Activated CD4-positive, CD25-positive, alpha-beta regulatory T cell treated with anti-CD3 and anti-CD28 coated beads, Interleukin-2, amount 50 U/mL, for 24 hours (primary cell): ENCODE data around the gene SP2.
"Not testable (repeated sequence)": the region's sequence is repeated elsewhere in the genome, so short reads cannot be mapped to it uniquely, and the experiment has no call there.

ENCODE experiments used
- ATAC-seq, 2 donors: fragments of 150-1000 bp; cut with Tn5 transposase; one replicate each; pipeline ENCODE4 v1.10.0; 2021; ENCODE audit warnings: mild to moderate bottlenecking in 1 of 2, moderate library complexity in 1 of 2

The SP2 gene

DNA sequence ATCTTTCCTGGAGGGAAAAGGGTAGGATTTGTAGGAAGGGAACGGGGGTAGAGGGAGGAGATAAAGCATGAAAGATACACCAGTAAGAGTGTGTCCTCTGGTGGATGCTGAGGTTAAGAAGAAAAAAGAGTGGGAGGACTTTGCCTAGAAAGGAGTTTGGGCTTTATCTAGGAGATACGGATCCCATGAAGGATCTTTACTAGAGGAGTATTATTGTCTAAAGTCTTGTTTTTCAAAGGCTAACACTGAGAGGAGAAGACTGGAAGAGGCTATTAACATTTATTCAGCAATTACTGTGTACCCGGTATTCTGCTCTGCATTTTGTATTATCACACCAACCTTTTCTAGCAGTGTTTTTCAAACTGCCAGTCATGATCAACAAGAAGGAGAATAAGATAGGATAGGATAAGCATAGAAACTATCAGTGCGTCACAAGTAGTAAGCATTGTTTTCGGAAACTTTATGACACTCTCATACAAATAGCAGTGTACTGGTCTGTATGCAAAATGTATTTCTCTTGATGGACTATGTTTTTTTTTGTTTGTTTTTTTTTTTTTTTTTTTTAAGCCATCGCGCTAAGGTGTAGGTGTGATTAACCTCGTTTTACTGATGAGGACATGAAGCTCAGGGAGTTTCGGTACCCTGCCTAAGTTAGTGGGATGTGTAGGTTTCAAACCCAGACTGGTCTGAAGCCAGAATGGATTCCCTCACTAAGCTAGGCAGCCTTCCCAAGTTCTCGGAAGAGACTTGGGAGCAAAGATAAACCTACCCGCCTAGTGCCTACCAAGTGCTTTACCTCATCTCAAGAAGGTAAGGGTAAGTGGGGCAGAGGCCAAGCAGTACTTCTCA is 1.3 kb upstream of the SP2 start:
- ATAC-seq = no peak

DNA sequence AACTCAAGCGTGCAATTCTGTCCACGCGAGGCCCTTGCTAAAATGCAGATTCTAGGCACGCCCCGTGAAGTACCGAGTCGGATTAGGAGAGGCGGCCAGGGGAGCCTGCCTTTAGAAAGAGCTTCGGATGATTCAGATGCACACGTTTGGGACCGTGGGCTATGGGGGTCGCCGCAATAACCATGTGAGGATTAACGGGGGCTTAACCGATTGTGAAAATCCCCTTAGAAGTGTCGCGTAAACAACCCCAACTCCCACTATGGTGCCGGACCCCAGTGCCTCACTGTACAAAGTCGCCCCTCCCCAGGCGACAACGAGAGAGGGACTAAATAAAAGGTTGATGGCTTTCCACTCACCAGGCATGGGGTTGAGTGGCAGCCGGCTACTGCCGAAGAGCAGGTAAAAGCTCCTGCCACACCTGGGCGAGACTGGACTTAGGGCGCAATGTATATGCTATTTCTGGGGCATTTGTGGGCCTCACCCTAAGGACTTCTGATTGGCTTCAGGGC is 635 bp upstream of the SP2 start:
- no peak for ATAC-seq

DNA sequence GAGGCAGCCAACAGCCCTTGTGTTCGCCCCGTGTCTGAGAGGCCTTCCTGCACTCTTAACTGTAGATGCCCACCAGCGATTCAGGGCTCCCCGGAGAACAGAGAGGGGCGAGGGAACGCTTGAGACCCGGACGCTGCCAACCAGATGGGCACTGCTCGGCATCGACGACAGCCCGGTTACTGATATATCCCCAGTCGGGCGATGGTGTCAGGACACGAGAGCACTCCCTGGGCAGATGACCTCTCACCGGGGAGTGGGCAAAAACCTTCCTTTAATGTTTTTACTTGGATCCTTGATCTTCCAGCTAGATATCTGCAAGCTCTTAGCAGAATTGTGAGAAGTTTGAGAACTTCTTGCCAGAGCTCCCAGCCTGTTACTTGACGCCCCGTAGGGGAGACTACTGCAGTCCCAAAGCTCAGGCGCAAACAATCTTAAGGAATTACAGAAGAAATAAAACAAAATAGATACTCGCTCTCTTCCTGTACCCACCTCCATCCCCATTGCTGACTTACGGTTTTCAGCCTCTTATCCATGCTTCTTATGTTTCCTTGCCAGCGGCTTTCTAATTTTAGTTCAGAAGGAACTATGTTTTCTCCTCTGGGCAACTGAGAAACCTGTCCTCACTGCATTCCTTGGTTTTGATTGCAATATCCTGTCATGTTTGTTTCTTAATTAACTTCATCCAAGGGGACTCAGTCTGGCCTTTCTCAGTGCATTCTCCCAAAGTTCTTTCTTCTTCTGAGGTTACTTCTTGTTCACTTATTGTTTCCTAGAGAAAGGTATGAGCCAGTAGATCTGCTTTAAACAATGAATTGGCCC is 845 bp downstream of the SP2 start:
- ATAC-seq = no peak

DNA sequence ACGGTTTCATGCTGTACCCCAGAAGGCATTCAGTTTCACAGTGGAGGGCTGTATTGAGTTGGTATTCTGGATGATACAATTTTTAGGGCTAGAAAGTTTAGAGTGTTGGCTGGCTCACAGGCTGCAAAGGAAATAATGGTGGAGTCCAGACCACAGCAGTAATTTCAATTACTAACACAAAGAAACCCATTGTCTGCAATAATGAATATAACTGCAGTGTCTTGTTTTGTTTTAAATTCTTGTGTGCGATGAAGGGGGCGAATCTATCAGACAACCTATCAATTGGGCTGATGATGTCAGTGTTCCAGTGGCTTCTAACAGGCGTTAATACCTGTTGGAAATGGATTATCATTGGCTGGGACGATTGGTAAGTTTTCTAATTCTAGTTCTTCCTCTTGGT is 1.5 kb downstream of the SP2 start:
- no peak for ATAC-seq

DNA sequence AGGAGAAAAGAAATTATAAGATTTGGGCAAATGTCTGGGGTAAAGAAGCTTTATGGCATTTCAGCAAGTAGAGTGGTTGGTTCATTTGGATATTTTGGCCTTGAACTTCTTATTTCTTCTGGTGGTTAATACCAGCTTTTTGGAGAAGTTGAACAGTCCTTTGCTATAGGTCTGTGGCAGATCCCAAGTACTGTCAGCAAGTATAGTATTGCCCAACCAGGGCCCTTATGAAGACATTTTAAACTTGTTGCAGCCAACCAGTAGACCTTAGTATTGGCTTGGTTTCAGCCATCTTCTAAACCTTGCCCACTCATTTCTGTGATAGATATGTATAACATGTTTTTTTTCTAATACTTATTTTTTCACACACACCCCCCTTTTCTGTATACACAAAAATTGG is 2.2 kb downstream of the SP2 start:
- ATAC-seq = no peak

DNA sequence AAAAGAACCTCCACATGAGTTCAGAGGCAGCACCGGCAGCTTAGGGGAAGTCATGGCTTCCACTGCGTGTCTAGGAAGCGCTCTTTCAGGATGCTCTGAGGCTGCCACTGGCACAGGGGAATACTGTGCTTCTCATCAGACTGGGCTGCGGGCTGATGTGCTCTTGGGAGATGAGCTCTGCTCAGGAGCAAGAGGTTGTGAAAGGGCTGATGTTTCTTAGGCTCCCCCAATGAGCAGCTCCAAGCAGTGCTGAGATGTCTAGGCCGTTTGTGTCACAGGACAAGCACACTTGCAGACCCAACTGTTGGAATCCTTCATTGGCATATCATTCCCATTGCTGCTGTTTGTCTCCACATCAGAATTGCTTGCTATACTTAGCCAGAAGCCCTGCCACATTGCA is 3.6 kb downstream of the SP2 start:
- no peak for ATAC-seq

DNA sequence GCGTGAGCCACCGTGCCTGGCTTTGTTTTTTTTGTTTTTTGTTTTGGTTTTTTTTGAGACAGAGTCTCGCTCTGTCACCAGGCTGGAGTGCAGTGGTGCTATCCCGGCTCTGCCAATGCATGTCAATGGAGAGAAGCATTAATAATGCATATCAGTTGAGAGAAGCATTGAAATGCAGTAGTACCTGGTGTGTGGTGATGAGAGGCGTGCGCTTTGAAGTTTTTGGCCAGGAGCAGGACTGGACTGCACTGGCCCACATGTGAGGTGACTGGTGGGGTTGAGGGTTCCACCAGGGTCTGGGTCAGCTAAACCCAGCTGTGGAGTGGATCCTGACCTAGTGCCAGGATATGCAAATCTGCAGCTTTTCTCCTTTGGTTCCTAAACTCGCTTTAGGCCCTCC is 5.4 kb downstream of the SP2 start:
- no peak for ATAC-seq

DNA sequence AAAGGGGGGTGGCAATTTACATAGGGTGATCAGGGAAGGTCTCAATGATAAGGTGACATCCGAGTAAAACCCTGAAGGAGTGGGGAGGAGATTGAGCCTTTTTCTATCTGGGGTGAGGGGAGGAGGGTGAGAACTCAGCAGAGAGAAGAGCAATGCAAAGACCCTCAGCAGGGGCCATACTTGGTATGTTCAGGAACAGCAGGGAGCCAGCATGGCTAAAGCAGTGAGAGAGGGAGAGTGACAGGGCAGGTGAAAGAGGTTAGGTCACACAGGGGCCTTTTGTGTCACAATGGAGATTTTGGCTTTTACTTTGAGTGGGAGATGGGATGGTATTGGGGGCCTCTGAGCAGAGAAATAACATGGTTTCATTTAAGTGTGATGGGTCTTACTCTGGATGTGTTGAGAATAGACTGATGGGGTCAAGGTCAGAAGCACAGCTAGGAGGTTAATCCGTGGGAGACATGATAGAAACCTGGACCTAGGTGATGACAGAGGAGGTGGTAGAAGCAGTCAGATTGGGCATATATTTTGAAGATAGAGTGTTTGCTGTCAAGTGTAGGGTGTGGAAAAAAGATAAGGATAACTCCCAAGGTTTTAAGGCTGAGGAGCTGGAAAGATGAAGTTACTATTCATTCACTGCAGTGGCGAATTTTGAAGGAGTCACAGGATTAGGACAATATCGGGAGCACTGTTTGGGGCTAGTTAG is 6.2 kb downstream of the SP2 start:
- ATAC-seq = no peak

DNA sequence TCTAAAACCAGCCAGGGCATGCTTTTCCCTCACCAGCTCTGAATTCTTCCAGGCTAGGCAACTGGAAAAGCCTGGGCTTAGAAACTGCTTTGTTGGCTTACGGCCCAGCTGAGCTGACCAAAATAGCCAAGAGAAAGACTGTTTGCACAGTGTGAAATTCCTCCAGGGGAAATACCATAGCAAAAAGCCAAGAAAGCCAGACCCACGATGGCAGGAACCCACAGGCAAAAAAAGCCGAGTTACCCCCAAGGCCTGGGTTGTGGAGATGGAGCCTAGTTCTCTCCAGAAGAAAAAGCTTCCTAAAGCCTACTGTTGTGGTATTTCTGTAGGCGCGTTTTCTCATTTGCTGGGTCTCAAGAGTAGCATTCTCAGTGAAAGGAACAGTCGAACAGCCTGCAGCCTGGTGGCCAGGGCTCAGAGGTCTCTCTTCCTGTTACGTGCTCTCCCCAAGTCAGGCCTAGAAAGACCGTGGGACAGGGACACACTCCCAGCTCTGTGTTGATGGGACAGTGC is 9.2 kb downstream of the SP2 start:
- ATAC-seq = no peak

DNA sequence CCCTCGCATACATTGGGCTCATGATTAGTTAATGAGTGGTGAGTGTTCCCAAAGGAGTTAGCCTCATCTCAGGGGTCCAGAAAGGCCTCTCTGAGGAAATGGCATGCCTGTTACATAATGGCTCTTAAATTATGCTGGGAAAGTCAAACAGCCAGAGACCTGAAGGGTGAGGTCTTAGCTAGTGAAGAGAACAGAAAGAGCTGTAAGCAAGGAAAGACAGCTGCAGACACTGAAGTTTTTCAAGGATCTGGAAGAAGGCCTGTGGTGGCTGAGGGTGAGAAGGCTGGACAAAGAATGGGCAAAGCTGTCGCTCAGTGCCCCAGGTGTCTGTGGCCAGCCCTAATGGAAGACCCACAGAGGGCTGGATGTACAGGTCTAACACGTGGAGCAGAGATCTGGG is 10.4 kb downstream of the SP2 start:
- no peak for ATAC-seq

DNA sequence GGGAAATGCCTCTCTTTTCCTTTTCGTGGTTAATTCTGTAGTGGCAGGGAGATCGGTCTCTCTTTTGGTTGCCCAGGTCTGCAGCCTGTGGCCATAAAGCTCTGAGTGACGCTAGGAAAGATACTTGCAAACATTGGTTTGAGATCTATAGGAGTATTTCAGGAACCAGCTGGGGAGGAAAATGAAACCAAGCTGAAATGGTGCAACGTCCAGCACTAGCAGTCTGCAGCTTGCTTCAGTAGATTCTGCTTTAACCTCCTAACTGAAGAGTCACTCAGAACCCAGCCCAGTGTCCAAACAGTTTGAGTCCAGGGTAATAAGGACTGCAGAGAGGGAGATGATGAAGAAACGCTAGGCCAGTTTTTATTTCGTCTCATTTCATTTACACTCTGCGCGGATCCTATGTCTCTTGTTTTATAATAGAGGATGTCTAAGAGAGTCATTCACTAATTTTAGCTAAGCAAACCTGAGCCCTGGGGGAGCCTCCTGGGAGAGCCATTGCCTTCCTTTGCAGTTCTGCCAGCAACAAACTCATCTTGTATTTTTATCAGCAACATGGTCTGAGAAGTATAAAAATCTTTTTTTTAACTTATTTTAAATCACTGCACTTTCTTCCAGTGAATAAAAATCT is 12.0 kb downstream of the SP2 start:
- ATAC-seq = no peak

DNA sequence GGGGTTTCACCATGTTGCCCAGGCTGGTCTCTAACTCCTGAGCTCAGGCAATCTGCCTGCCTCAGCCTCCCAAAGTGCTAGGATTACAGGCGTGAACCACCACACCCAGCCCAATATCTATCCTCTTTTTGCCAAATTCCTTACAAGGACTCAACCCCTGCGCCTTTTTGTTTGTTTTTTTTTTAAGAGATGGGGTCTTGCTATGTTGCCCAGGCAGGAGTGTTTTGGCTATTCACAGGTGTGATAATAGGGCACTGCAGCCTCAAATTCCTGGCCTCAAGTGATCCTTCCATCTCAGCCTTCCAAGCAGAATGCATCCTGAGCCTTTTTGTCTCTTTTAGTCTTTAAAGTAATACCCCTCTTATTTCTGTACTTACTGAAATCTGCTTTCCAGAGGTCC is 17.0 kb downstream of the SP2 start:
- no peak for ATAC-seq

DNA sequence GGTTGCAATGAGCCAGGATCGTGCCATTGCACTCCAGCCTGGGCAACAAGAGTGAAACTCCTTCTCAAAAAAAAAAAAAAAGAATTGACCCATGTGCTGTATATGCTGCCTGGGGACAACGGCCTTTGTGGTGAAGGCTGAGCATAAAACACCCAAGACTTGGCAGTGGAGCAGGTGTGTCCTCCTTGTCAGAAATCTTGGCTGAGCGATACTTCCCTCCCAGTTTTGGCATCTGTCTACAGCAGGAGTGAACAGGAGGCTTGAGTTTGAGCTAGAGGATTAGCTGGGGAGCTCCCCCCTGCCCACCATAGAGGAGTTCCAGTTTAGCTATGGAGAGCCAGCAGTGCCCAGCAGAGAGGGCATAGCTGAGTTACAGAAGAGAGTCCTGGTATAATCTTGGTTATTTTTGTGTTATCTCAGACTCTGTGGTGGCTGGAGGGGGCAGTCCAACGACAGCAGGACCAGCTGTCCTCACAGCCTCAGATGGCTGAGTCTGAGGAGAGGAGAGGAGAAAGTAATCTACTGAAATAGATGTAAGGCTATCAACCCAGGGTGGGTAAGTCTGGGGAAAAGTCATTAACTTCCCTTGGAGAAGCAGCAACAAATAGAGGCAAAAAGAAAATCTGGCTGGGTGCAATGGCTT is 18.4 kb downstream of the SP2 start:
- ATAC-seq = no peak

DNA sequence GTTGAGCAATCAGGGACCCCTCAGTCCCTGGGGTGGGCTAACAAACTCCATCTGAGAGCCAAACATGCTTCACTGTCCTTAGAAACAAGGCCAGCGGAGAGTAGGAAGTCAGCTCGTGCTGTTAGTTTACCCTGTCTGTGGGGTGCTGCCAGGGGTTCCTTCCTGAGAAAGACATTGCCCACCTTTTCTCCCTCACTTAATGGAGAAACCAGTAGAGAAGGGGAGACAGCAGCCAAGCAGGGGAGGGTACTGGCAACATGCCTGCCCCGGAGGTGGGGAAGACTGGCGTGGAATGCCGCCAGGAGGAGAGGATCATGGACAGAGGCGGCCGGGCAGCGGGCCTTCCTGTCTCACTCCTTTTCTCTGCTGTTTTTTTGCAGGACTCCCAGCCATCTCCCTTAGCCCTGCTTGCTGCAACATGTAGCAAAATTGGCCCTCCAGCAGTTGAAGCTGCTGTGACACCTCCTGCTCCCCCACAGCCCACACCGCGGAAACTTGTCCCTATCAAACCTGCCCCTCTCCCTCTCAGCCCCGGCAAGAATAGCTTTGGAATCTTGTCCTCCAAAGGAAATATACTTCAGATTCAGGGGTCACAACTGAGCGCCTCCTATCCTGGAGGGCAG is 19.9 kb downstream of the SP2 start:
- ATAC-seq = no peak

DNA sequence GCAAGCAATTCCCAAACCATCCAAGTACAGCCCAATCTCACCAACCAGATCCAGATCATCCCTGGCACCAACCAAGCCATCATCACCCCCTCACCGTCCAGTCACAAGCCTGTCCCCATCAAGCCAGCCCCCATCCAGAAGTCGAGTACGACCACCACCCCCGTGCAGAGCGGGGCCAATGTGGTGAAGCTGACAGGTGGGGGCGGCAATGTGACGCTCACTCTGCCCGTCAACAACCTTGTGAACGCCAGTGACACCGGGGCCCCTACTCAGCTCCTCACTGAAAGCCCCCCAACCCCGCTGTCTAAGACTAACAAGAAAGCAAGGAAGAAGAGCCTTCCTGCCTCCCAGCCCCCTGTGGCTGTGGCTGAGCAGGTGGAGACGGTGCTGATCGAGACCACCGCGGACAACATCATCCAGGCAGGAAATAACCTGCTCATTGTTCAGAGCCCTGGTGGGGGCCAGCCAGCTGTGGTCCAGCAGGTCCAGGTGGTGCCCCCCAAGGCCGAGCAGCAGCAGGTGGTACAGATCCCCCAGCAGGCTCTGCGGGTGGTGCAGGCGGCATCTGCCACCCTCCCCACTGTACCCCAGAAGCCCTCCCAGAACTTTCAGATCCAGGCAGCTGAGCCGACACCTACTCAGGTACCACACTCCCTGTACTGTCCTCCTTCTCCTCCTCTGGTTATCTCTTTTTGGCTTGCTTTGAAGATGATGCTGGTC is 20.6 kb downstream of the SP2 start:
- no peak for ATAC-seq

DNA sequence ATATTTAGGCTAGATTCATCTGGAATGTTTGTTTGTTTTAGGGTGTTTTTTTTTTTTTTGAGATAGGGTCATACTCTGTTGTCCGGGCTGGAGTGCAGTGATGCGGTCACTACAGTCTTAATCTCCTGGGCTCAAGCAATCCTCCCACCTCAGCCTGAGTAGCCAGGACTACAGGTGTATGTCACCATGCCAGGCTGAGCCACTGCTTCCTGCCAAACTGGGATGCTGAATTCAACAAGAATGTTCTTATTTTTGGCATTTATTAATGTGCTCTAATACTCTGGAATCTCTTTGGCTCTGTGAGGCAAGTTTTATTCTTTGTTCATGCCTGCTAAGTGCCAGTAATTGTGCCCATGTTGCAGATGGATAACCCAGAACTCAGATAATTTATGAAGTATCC is 21.5 kb downstream of the SP2 start:
- no peak for ATAC-seq

DNA sequence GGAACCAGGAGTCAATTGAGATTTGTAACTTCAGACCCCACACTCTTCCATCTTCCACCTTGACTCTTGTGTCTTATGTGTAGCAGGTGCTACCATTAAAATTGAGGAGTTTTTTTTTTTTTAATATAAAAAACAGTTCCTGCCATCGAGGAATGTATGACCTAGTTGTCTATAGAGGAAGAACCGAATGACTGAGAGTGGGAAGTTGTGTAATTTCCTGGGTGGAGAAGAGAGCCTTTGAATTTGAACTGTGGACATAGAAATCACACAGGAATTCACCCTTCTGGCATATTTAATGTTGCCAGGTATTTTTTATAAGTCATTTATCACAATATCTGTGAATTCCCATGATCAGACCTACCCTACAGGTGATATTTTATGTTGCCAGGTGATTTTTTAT is 22.0 kb downstream of the SP2 start:
- no peak for ATAC-seq

DNA sequence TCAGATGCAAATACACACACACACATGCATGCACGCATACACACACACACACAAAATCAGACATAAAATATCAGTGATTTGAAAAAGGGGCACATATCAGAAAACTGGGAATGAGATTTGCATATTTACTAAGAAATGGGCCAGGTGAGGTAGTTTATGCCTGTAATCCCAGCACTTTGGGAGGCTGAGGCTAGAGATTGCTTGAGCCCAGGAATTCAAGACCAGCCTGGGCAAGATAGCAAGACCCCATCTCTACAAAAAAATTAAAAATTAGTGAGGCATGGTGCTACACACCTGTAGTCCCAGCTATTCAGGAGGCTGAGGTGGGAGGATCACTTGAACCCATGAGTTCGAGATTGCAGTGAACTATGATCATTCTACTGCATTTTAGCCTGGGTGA is 23.0 kb downstream of the SP2 start:
- no peak for ATAC-seq

DNA sequence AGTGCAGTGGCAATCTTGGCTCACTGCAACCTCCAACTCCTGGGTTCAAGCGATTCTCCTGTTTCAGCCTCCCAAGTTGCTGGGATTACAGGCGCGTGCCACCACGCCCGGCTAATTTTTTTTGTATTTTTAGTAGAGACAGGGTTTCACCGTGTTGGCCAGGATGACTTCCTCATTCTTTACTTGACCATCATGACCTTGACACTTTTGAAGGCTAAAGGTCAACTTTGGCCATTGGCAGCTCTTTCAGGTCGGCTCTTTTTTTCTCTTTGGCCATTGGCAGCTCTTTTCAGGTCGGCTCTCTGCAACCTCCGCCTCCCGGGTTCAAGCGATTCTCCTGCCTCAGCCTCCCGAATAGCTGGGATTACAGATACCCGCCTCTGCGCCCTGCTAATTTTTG is 23.9 kb downstream of the SP2 start:
- ATAC-seq = not testable (repeated sequence)

DNA sequence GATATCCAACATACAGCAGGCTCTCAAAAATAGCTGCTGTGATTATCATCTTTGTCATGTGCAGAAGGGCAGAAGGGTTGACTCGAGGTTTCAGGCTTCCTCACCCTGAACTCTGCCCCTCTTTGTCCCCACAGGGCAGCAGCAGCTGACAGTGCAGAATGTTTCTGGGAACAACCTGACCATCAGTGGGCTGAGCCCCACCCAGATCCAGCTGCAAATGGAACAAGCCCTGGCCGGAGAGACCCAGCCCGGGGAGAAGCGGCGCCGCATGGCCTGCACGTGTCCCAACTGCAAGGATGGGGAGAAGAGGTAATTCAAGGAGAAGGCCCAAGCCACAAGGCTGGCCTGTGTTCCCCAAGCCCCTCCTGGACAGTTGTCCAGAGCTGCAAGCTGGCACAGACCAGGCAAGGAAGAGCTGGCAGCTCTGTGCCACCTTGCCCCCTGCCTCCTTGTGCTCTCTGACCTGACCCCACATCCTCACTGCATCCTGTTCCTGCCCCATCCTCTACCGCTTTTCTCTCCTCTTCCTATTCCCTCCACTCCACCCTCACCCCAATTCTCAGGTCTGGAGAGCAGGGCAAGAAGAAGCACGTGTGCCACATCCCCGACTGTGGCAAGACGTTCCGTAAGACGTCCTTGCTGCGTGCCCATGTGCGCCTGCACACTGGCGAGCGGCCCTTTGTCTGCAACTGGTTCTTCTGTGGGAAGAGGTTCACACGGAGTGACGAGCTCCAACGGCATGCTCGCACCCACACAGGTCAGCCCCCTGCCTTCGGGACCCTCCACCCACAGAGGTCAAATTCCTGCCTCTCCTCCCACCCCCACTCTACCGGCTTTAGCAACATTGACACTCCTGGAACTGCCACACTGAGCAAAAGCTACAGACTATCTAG is 29.0 kb downstream of the SP2 start:
- ATAC-seq = no peak
